ENCODE data around the gene TMCC2. TPM values are rescaled to one million over a fixed set of nuclear protein-coding genes. Genes with fewer than 3 reads are reported as not detected.
"Not testable (repeated sequence)": the region's sequence is repeated elsewhere in the genome, so short reads cannot be mapped to it uniquely, and the experiment has no call there.

The TMCC2 gene
- total RNA-seq, 1 experiment from 2014 or later = 2.2 TPM

DNA sequence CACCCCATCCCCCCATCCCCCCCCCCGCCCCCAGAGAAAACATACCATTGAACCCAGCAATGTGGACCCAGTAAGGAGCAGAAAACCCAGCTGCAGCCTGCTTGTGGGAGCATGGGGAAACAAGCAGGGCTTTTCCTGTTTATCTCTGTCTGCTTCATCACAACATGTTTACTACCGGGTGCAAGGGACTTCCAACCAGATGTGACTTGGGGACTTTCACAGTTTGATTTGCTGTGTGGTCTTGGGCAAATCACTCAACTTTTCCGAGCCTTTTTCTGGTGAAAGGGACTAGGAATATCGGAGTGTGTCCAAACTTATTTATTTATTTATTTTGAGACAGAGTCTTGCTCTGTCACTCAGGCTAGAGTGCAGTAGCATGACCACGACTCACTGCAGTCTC lies 3.2 kb downstream of the TMCC2 start:
- peaks cover 10% of the 10 kb centered on the region for H3K4me1 ChIP-seq (ENCODE audit: insufficient read depth, low read length, poor library complexity, severe bottlenecking)
- H3K4me3 ChIP-seq (ENCODE audit: low read depth, low read length, poor library complexity, severe bottlenecking) = no peak overlapping the region
- TF ChIP-seq, protein P1, sequence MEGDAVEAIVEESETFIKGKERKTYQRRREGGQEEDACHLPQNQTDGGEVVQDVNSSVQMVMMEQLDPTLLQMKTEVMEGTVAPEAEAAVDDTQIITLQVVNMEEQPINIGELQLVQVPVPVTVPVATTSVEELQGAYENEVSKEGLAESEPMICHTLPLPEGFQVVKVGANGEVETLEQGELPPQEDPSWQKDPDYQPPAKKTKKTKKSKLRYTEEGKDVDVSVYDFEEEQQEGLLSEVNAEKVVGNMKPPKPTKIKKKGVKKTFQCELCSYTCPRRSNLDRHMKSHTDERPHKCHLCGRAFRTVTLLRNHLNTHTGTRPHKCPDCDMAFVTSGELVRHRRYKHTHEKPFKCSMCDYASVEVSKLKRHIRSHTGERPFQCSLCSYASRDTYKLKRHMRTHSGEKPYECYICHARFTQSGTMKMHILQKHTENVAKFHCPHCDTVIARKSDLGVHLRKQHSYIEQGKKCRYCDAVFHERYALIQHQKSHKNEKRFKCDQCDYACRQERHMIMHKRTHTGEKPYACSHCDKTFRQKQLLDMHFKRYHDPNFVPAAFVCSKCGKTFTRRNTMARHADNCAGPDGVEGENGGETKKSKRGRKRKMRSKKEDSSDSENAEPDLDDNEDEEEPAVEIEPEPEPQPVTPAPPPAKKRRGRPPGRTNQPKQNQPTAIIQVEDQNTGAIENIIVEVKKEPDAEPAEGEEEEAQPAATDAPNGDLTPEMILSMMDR (conservative IDR thresholded peaks at IDR 0.05; ENCODE audit: low read depth, low read length) = no peak
- TF ChIP-seq EZH2 (IDR thresholded peaks at IDR 0.05; ENCODE audit: borderline replicate concordance, low read depth, low read length, poor library complexity, severe bottlenecking) = no peak
- POLR2A ChIA-PET (ENCODE audit: low non-redundant PET) = no interaction called here
- CTCF ChIA-PET = no interaction called here
- no peaks in the 10 kb centered on the region for H3K36me3 ChIP-seq (ENCODE audit: insufficient read depth, low read length, poor library complexity, severe bottlenecking)
- BruUV-seq (replicated peaks) = no TSS peak
- no peaks in the 10 kb centered on the region for H3K27me3 ChIP-seq (replicated peaks; ENCODE audit: insufficient read depth, low read depth, low read length, poor library complexity)
- no peak overlapping the region for H3K27ac ChIP-seq (ENCODE audit: low read depth, low read length, poor library complexity, severe bottlenecking)
- intact Hi-C loops (cut with micrococcal nuclease; ENCODE audit: unreplicated experiment) = no loop called here
- no peak for DNase-seq (ENCODE audit: low spot score)
- no peaks in the 10 kb centered on the region for H3K9me3 ChIP-seq (ENCODE audit: low read depth, low read length, poor library complexity, severe bottlenecking)

DNA sequence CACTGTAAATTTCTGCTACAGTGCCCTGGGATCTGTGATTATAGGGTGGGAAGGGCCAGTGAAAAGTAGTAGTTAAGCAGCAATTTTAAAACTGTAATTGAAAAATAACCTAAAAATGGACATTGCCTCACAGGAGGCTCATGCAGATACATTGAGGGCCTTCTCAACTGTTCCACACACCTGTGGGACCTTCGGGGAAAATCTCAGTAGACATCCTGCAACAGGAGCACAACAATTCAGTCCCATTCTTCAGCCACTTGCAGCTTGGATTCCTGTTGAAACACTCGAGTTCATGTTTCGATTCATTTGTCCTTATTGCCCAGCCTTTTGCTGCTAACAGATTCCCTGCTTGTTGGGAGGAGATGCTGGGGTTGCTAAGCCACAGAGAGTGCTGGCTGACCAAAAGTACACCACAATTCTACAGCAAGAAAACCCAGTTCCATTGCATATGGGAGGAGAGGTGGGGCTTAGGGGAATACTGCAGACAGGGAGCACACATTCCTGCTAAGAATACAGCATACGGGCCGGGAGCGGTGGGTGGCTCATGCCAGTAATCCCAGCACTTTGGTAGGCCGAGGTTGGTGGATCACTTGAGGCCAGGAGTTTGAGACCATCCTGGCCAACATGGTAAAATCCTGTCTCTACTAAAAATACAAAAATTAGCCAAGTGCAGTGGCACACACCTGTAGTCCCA lies 4.5 kb downstream of the TMCC2 start:
- POLR2A ChIA-PET (ENCODE audit: low non-redundant PET) = no interaction called here
- H3K4me3 ChIP-seq (ENCODE audit: low read depth, low read length, poor library complexity, severe bottlenecking) = no peak overlapping the region
- H3K27ac ChIP-seq (ENCODE audit: low read depth, low read length, poor library complexity, severe bottlenecking) = no peak overlapping the region
- TF ChIP-seq EZH2 (IDR thresholded peaks at IDR 0.05; ENCODE audit: borderline replicate concordance, low read depth, low read length, poor library complexity, severe bottlenecking) = no peak
- TF ChIP-seq, protein P1 (conservative IDR thresholded peaks at IDR 0.05; ENCODE audit: low read depth, low read length) = no peak
- peaks cover 1% of the 10 kb centered on the region for H3K4me1 ChIP-seq (ENCODE audit: insufficient read depth, low read length, poor library complexity, severe bottlenecking)
- no peak for DNase-seq (ENCODE audit: low spot score)
- intact Hi-C loops (cut with micrococcal nuclease; ENCODE audit: unreplicated experiment) = no loop called here
- no peaks in the 10 kb centered on the region for H3K27me3 ChIP-seq (replicated peaks; ENCODE audit: insufficient read depth, low read depth, low read length, poor library complexity)
- CTCF ChIA-PET = no interaction called here
- H3K9me3 ChIP-seq (ENCODE audit: low read depth, low read length, poor library complexity, severe bottlenecking) = no peaks in the 10 kb centered on the region
- BruUV-seq (replicated peaks) = no TSS peak
- no peaks in the 10 kb centered on the region for H3K36me3 ChIP-seq (ENCODE audit: insufficient read depth, low read length, poor library complexity, severe bottlenecking)

DNA sequence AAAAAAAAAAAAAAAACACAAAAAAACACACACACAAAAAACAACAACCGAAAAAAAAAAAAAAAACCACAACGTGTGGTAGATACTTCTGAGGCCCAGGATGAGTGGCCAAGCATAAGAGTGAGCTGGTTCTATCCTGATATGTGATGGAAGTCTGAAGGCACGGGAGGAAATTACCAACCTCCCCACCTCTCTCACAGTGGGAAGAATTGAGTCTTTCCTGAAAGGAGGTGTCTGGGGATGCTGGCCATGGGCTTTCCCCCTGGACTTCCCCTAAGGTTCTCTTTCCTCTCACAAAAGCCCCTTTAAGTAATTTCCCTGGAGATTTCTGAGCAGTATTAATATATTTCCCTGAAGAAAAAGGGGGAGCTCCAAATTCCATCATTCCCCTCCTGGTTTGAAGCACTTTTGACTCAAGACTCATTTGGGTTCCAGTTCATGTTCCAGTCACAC lies 5.2 kb downstream of the TMCC2 start:
- no peak for DNase-seq (ENCODE audit: low spot score)
- POLR2A ChIA-PET (ENCODE audit: low non-redundant PET) = no interaction called here
- CTCF ChIA-PET = no interaction called here
- Histone ChIP-seq H3K27ac (ENCODE audit: low read depth, low read length, poor library complexity, severe bottlenecking) (no peak overlapping the region), H3K36me3 (ENCODE audit: insufficient read depth, low read length, poor library complexity, severe bottlenecking) (no peaks in the 10 kb centered on the region), H3K9me3 (ENCODE audit: low read depth, low read length, poor library complexity, severe bottlenecking) (no peaks in the 10 kb centered on the region), H3K4me1 (ENCODE audit: insufficient read depth, low read length, poor library complexity, severe bottlenecking) (no peaks in the 10 kb centered on the region), H3K27me3 (replicated peaks; ENCODE audit: insufficient read depth, low read depth, low read length, poor library complexity) (no peaks in the 10 kb centered on the region), H3K4me3 (ENCODE audit: low read depth, low read length, poor library complexity, severe bottlenecking) (no peak overlapping the region)
- no peak for TF ChIP-seq EZH2 (IDR thresholded peaks at IDR 0.05; ENCODE audit: borderline replicate concordance, low read depth, low read length, poor library complexity, severe bottlenecking)
- TF ChIP-seq, protein P1 (conservative IDR thresholded peaks at IDR 0.05; ENCODE audit: low read depth, low read length) = no peak
- intact Hi-C loops (cut with micrococcal nuclease; ENCODE audit: unreplicated experiment) = no loop called here
- no TSS peak for BruUV-seq (replicated peaks)

DNA sequence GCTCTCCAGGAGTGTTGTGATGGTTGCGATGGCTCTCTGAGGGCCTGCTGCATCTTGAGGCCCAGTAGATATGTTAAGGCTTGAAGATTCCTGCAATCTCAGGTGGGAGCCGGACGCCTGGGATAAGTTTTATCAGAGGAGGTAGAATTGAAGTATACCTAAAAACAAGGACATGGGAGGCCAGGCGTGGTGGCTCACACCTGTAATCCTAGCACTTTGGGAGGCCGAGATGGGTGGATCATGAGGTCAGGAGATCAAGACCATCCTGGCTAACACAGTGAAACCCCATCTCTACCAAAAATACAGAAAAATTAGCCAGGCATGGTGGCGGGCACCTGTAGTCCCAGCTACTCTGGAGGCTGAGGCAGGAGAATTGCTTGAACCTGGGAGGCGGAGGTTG lies 6.2 kb downstream of the TMCC2 start:
- DNase-seq (ENCODE audit: low spot score); H3K4me3 ChIP-seq (ENCODE audit: low read depth, low read length, poor library complexity, severe bottlenecking); intact Hi-C loops (cut with micrococcal nuclease; ENCODE audit: unreplicated experiment); H3K27me3 ChIP-seq (replicated peaks; ENCODE audit: insufficient read depth, low read depth, low read length, poor library complexity); H3K9me3 ChIP-seq (ENCODE audit: low read depth, low read length, poor library complexity, severe bottlenecking); H3K36me3 ChIP-seq (ENCODE audit: insufficient read depth, low read length, poor library complexity, severe bottlenecking); CTCF ChIA-PET; H3K4me1 ChIP-seq (ENCODE audit: insufficient read depth, low read length, poor library complexity, severe bottlenecking); H3K27ac ChIP-seq (ENCODE audit: low read depth, low read length, poor library complexity, severe bottlenecking); BruUV-seq (replicated peaks): not testable (repeated sequence)
- POLR2A ChIA-PET (ENCODE audit: low non-redundant PET) = interaction anchor here (0.7 kb wide), 2 partner anchors 87 to 292 kb away, joined by 5 read pairs; no protein-coding TSS in a partner anchor

Data from A673 (cell line).